GM12865 (cell line): ENCODE results near the gene CTDP1.
"Not testable (repeated sequence)": the region's sequence is repeated elsewhere in the genome, so short reads cannot be mapped to it uniquely, and the experiment has no call there.

Experiments
- DNase-seq: peaks from one replicate; pipeline ENCODE4 v3.0.0; 2010; ENCODE audit warnings: low read depth
- H3K4me3 ChIP-seq: 2 replicates; pipeline ENCODE4 v1.5.1; 2011; ENCODE audit warnings: mild to moderate bottlenecking, low read depth, low read length, control low read depth
- TF ChIP-seq, protein P1 (sequence below): IDR thresholded peaks from 2 replicates; pipeline ENCODE4 v1.5.1; 2011; ENCODE audit warnings: low read length, control low read depth, low read depth, inconsistent platforms; ENCODE audit not compliant: insufficient read depth; ENCODE audit errors: missing control alignments

CTDP1 gene

DNA sequence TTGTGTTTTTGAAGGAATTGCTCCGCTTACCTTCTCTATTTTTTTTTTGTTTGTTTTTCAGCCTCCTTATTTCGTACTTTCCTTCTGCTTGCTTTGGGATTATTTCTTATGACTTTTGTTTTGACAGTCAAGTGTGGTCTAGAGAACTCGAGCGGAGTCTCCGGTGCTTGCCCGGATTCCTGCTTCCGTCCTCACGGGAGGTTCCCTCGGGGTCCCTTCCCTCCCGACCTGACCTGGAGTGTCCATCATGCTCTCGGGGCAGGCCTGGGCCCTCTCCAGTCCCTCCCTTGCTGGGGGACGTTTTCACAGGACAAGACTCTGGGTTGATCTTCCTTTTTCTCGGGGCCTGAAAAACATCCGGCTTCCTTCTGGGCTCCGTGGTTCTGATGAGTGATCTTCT, 45.9 kb downstream of the CTDP1 start:
- H3K4me3 ChIP-seq: no peak overlapping the region
- no peak for DNase-seq
- TF ChIP-seq, protein P1, sequence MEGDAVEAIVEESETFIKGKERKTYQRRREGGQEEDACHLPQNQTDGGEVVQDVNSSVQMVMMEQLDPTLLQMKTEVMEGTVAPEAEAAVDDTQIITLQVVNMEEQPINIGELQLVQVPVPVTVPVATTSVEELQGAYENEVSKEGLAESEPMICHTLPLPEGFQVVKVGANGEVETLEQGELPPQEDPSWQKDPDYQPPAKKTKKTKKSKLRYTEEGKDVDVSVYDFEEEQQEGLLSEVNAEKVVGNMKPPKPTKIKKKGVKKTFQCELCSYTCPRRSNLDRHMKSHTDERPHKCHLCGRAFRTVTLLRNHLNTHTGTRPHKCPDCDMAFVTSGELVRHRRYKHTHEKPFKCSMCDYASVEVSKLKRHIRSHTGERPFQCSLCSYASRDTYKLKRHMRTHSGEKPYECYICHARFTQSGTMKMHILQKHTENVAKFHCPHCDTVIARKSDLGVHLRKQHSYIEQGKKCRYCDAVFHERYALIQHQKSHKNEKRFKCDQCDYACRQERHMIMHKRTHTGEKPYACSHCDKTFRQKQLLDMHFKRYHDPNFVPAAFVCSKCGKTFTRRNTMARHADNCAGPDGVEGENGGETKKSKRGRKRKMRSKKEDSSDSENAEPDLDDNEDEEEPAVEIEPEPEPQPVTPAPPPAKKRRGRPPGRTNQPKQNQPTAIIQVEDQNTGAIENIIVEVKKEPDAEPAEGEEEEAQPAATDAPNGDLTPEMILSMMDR: no peak

DNA sequence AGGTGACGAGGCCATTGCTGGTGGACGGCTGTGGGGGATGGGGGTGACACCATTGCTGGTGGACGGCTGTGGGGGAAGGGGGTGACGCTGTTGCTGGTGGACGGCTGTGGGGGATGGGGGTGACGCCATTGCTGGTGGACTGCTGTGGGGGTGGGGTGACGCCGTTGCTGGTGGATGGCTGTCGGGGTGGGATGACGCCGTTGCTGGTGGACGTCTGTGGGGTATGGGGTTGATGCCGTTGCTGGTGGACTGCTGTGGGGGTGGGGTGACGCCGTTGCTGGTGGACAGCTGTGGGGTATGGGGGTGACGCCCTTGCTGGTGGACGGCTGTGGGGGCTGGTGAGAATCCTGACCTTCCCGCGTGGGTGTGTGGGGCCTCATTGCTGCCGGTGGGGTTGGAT, 47.1 kb downstream of the CTDP1 start:
- TF ChIP-seq, protein P1: no peak
- no peak overlapping the region for H3K4me3 ChIP-seq
- no peak for DNase-seq

DNA sequence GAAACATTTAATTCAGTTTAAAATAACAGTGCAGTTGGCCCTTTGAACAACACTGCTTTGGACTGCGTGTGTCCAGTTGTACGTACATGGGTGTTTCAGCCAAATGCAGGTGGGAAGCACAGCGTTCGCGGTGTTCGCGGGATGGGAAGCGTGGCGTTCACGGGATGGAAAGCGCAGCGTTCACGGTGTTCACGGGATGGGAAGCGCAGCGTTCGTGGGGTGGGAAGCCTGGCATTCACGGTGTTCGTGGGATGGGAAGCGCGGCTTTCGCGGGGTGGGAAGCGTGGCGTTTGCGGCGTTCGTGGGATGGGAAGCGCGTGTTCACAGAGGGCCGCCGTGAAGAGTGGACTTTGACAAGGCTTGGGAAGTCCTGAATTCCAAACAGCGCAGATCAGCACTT, 47.6 kb downstream of the CTDP1 start:
- TF ChIP-seq, protein P1: no peak
- no peak for DNase-seq
- H3K4me3 ChIP-seq: no peak overlapping the region

DNA sequence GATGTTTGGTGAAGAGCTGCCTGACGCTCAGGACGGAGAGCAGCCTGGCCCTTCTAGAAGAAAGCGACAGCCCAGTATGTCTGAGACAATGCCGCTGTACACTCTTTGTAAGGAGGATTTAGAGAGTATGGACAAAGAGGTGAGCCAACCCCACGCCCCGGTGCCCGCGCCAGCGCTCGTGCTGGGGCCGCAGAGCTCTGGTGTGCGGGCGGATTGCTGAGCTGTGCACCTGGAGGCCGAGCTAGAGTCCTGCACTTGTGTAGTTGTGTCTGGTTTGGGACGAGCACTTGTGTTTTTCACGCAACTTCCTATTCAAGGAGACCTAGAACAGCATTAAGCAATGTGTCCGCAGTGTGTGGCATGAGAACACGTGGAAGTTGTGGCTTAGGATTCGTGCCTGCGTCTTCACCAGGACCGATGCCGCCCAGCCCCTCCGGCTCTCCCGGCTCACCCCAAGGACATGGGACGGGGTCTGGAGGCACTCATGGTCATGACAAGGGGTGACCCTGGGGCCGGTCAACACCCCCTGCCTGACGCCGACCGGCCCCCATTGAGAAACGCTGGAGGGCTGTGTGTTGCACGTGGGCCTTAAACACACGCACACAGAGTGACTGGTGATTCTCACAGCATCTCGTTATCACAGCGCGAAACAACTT, 49.5 kb downstream of the CTDP1 start:
- no peak for DNase-seq
- no peak overlapping the region for H3K4me3 ChIP-seq
- TF ChIP-seq, protein P1: no peak

DNA sequence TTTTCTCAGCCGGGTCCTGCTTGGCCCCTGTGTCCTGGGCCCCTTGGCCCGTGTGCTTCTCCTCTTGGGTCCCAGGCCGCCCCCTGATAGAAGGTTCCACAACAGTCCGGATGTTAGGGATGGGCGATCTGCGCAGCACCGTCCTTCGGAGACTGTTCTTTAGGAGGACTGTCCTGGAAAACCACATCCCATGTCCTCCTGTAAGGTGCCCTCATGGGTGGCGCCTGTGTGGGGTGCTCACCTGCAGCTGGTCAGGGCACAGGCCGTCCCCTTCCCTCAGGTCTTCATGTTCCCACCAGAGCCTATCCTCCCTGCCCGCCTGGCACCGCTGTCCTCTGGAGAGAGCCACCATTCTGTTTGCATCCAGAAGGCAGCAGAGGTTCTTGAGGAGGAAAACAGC, 50.0 kb downstream of the CTDP1 start:
- no peak for DNase-seq
- H3K4me3 ChIP-seq: no peak overlapping the region
- TF ChIP-seq, protein P1: no peak

DNA sequence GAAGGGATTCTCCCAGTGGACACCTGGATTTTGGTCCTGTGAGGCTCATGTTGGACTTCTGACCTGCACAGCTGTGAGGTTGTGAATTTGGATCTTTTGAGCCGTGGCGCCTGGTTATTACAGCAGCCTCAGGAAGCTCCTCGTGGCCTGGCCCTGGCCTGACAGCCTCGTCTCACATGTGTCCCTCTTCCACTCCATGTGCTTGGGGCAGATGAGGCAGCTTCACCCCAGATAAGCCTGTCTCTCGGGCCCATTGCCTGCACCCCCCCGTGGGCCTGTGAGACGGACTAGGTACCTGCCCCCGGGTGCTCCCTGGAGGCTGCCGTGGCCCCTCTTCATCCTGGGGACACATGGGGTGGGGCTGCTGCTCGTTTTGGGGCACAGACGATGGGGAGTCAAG, 51.2 kb downstream of the CTDP1 start:
- no peak for DNase-seq
- TF ChIP-seq, protein P1: no peak
- H3K4me3 ChIP-seq: no peak overlapping the region

DNA sequence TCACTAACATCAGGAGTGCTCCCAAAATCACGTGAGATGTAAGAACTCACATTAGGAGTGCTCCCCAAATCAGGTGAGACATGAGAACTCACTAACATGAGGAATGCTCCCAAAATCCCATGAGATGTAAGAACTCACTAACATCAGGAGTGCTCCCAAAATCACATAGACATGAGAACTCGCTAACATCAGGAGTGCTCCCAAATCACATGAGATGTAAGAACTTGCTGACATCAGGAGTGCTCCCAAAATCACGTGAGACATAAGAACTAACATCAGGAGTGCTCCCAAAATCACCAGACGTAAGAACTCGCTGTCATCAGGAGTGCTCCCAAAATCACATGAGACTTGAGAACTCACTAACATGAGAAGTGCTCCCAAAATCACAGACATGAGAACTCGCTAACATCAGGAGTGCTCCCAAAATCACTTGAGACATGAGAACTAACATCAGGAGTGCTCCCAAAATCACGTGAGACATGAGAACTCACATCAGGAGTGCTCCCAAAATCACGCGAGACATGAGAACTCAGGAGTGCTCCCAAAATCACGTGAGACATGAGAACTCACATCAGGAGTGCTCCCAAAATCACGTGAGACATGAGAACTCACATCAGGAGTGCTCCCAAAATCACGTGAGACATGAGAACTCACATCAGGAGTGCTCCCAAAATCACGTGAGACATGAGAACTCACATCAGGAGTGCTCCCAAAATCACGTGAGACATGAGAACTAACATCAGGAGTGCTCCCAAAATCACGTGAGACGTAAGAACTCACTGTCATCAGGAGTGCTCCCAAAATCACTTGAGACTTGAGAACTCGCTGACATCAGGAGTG, 52.5 kb downstream of the CTDP1 start:
- not testable (repeated sequence) for H3K4me3 ChIP-seq, DNase-seq
